HepG2 (cell line): ENCODE data around the gene TULP3. TPM values are rescaled to one million over a fixed set of nuclear protein-coding genes. Genes with fewer than 3 reads are reported as not detected.

Source experiments
- ASH2L ChIP-seq: fragments of 300-600, 200-600 bp; sonication (generic); IDR thresholded peaks from 2 replicates; pipeline ENCODE4 v1.7.0; 2017; ENCODE audit warnings: low read depth, mild to moderate bottlenecking, moderate library complexity, mixed read lengths, low read length; ENCODE audit not compliant: insufficient read length
- CBX5 ChIP-seq: sonication (generic); formaldehyde crosslinking; IDR thresholded peaks from 2 replicates; pipeline ENCODE4 v1.4.0; 2020; ENCODE audit warnings: missing genetic modification reagents, borderline replicate concordance
- MAFG ChIP-seq: sonication (generic); formaldehyde crosslinking; IDR thresholded peaks from 2 replicates; pipeline ENCODE4 v1.5.1; 2020; ENCODE audit warnings: mild to moderate bottlenecking, missing genetic modification reagents
- PBX3 ChIP-seq: sonication (generic); formaldehyde crosslinking; IDR thresholded peaks from 2 replicates; pipeline ENCODE4 v1.8.1; 2023; ENCODE audit warnings: missing genetic modification reagents, inconsistent platforms, borderline replicate concordance
- PCBP1 ChIP-seq: fragments of 200-400 bp; formaldehyde crosslinking; IDR thresholded peaks from 2 replicates; pipeline ENCODE4 v1.6.1; 2017; ENCODE audit warnings: mild to moderate bottlenecking, low read depth, low read length, borderline replicate concordance
- RFXAP ChIP-seq: sonication (generic); formaldehyde crosslinking; IDR thresholded peaks from 2 replicates; pipeline ENCODE4 v1.4.0; 2020; ENCODE audit warnings: missing genetic modification reagents, borderline replicate concordance
- SNAPC4 ChIP-seq: sonication (generic); formaldehyde crosslinking; IDR thresholded peaks from 2 replicates; pipeline ENCODE4 v1.4.0; 2020; ENCODE audit warnings: mild to moderate bottlenecking, missing genetic modification reagents
- SPEN ChIP-seq: sonication (generic); formaldehyde crosslinking; IDR thresholded peaks from 2 replicates; pipeline ENCODE4 v1.5.1; 2020; ENCODE audit warnings: low read depth, mild to moderate bottlenecking, missing genetic modification reagents
- ZNF18 ChIP-seq: sonication (generic); formaldehyde crosslinking; IDR thresholded peaks from 2 replicates; pipeline ENCODE4 v1.8.0; 2022; ENCODE audit warnings: mild to moderate bottlenecking, missing genetic modification reagents; ENCODE audit not compliant: insufficient replicate concordance
- ZNF318 ChIP-seq: sonication (generic); formaldehyde crosslinking; IDR thresholded peaks from 2 replicates; pipeline ENCODE4 v1.4.0; 2020; ENCODE audit warnings: mild to moderate bottlenecking, missing genetic modification reagents
- polyA plus RNA-seq, 8 experiments: library from polyadenylated mRNA; depleted of rRNA in 3 of 8; stranded (reverse) in 7 of 8; unstranded in 1 of 8; fragments of >200 nt; fragmentation: Illumina TruSeq in 4 of 8; extraction: Trizol in 4 of 8; gene quantifications; 2 replicates each; pipeline versions ENCODE4 v1.2.1 to v1.2.3, GENCODE V29; 2011 to 2016; ENCODE audit warnings: low read depth in 4 of 8, missing spikeins in 1 of 8, mixed read lengths in 1 of 8; ENCODE audit not compliant: insufficient read depth in 1 of 8
- total RNA-seq, 5 experiments: library from RNA; depleted of rRNA; stranded (reverse); fragments of >200 nt; fragmentation: Illumina TruSeq; extraction: Trizol; gene quantifications; 2 replicates each; pipeline ENCODE4 v1.2.3, GENCODE V29; 2016; ENCODE audit warnings: low read depth in 1 of 5

TULP3 gene
- total and polyA plus RNA-seq, 2 of the 13 experiments (the other 11 are each of a cell fraction or from before 2014, with no cell fraction given) = 11.2 to 13.2 TPM

GRCh38 chr12:2877047-2877952 is 13.4 kb upstream of the TULP3 start, which contains the start of the genes FOXM1 and RHNO1 (continued):
- TF ChIP-seq SNAPC4 (no peak), PBX3 (no peak), RFXAP (CRISPR knock-in tag) (no peak), ZNF318 (CRISPR knock-in tag) (no peak), ASH2L (peak; percentile 68), CBX5 (CRISPR knock-in tag) (no peak), PCBP1 (no peak), SPEN (0 out of 2 replicates have a peak, but pooled peaks have one; percentile 10), ZNF18 (CRISPR knock-in tag) (no peak), MAFG (CRISPR knock-in tag) (no peak)
